Mesodermal cell (in vitro differentiated cells): ENCODE results near the gene CACHD1.

Source experiments
- H3K27ac ChIP-seq: 2 replicates; pipeline ENCODE4 v1.7.0; 2013; ENCODE audit warnings: mild to moderate bottlenecking, low read depth, low read length, moderate library complexity; ENCODE audit not compliant: severe bottlenecking
- H3K36me3 ChIP-seq: 2 replicates; pipeline ENCODE4 v1.7.1; 2013; ENCODE audit warnings: mild to moderate bottlenecking, low read length, moderate library complexity; ENCODE audit not compliant: control insufficient read depth, insufficient read depth
- H3K4me1 ChIP-seq: one replicate; pipeline ENCODE4 v1.7.1; 2013; ENCODE audit warnings: mild to moderate bottlenecking, low read length; ENCODE audit not compliant: insufficient read depth, control insufficient read depth, poor library complexity, severe bottlenecking
- H3K4me3 ChIP-seq: 2 replicates; pipeline ENCODE4 v1.7.0; 2013; ENCODE audit warnings: low read length, control low read depth, mild to moderate bottlenecking; ENCODE audit not compliant: insufficient read depth, poor library complexity, severe bottlenecking; ENCODE audit errors: extremely low read depth
- H3K9me3 ChIP-seq: 2 replicates; pipeline ENCODE4 v1.7.1; 2013; ENCODE audit warnings: mild to moderate bottlenecking, low read length, moderate library complexity; ENCODE audit not compliant: control insufficient read depth
- whole genome bisulfite sequencing, 2 experiments: methylation state at CpG; one replicate each; pipeline ENCODE4 v1.1.5; 2013; ENCODE audit warnings: missing lambda C conversion rate in 2 of 2; ENCODE audit not compliant: insufficient coverage in 2 of 2; 5-methylcytosine and 5-hydroxymethylcytosine counted together

Gene CACHD1

DNA sequence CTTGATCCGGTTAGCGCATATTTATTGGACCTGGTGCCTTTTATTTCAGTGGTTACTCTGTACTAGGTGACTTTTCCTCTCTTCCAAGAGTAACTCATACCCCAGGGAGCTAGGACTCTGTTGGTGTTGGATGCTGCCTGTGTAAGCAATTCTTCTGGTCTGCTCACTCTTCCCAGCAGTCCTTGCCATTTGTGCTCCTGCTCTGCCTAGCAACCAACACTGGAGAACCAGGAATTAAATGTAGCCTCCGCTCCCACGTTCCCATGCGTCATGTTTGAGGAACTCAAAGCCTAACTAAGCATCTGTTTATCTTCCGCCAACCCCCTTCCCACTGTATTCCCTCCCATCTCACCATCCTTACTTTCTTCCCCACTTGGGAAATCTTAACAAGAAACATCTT is 209.2 kb downstream of the CACHD1 start:
- WGBS, 2 experiments: 85 to 100% methylated on average over 4 of the region's 6 CpGs
- no peak overlapping the region for H3K27ac ChIP-seq
- H3K4me1 ChIP-seq: no peaks in the 10 kb centered on the region
- H3K9me3 ChIP-seq: no peaks in the 10 kb centered on the region
- H3K4me3 ChIP-seq: no peak overlapping the region
- H3K36me3 ChIP-seq: peaks cover 72% of the 10 kb centered on the region

DNA sequence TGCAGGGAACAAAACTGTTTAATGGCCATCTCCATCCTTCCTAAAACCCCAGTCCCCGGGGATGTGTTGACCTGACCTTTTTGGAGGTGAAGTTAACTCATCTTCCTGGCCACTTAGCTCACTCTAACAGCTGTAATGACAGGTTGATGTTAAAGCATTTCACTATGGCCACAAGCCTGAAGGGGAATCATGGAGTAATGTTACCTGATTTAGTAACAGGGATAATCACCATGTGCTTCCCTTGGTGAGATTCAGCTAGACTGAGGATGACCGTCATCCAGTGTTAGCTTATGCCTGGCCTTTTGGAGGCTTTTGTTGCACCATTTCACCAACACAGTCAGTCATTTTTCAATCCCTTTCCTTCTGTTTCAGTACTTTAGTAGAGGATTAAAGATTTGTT is 210.7 kb downstream of the CACHD1 start:
- peaks cover 83% of the 10 kb centered on the region for H3K36me3 ChIP-seq
- WGBS, 2 experiments: 83 to 100% methylated on average over 1 of the region's 2 CpGs

DNA sequence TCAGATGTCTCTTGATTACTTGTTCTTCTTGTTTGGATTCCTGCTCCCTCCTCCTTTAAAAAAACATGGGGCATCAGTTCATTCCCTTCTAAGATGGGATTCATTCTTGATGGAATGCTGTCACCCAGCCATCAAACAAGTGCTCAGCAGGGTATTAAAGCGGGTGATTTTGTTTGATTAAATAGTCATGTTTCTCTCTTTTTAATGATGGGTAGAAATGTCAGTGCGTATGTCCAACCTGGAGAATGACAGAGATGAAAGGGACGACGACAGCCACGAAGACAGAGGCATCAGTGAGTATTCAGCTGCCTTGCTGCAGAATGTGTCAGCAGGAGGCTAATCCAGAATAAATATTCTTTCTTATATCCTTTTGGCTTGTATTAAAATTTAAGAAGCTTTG is 211.1 kb downstream of the CACHD1 start:
- Histone ChIP-seq H3K9me3 (no peaks in the 10 kb centered on the region), H3K4me3 (no peak overlapping the region), H3K4me1 (no peaks in the 10 kb centered on the region), H3K36me3 (peaks cover 86% of the 10 kb centered on the region), H3K27ac (no peak overlapping the region)
- 98 to 100% methylated on average over 3 to 5 of the region's 5 CpGs for WGBS, 2 experiments

More for the DNA sequence above, 210.7 kb downstream of the CACHD1 start:
- Histone ChIP-seq H3K4me1 (no peaks in the 10 kb centered on the region), H3K27ac (no peak overlapping the region), H3K9me3 (no peaks in the 10 kb centered on the region), H3K4me3 (no peak overlapping the region)

DNA sequence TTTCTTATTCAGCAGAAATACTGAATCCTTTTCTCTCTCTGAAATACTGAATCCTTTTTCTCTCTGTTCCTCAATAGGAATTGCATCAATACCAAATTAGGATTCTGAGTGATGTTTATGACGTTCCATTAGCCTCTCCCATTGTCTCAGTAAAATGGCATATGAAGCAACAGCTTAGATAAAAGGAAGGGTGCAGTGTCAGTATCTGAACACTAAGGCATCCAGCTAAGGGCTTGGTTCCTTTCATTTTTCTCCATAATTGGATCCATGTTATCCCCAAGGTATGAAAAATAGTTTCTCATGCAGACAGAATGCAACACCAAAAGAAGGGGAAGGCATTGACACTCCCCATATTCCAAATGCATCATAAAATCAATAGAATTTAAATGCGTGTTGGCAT is 213.5 kb downstream of the CACHD1 start:
- no peak overlapping the region for H3K4me3 ChIP-seq
- H3K4me1 ChIP-seq: peaks cover 17% of the 10 kb centered on the region
- WGBS, 2 experiments: 100% methylated on average over 1 of the region's 2 CpGs; no CpG with 5 or more reads in 1 of the 2 experiments
- peaks cover 63% of the 10 kb centered on the region for H3K36me3 ChIP-seq
- H3K9me3 ChIP-seq: no peaks in the 10 kb centered on the region
- H3K27ac ChIP-seq: no peak overlapping the region

DNA sequence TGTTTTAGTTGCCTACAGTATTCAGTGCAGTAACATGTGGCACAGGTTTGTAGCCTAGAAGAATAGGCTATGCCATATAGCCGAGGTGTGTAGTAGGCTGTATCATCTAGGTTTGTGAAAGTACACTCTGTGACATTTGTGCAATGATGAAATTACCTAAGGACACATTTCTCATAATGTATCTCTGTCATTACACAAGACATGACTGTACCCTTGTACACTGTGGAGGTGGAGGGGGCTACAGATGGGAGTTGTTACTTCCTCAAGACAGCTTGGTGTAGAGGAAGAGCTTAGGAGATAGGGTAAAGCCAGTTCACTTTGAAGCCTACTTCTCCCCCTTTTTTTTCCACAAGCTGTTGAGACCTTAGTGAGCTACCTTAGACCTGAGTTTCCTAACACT is 215.3 kb downstream of the CACHD1 start:
- Histone ChIP-seq H3K4me3 (no peak overlapping the region), H3K9me3 (no peaks in the 10 kb centered on the region), H3K27ac (no peak overlapping the region), H3K4me1 (peaks cover 17% of the 10 kb centered on the region), H3K36me3 (peaks cover 60% of the 10 kb centered on the region)
- 83 to 100% methylated on average over 1 of the region's 1 CpG for WGBS, 2 experiments

DNA sequence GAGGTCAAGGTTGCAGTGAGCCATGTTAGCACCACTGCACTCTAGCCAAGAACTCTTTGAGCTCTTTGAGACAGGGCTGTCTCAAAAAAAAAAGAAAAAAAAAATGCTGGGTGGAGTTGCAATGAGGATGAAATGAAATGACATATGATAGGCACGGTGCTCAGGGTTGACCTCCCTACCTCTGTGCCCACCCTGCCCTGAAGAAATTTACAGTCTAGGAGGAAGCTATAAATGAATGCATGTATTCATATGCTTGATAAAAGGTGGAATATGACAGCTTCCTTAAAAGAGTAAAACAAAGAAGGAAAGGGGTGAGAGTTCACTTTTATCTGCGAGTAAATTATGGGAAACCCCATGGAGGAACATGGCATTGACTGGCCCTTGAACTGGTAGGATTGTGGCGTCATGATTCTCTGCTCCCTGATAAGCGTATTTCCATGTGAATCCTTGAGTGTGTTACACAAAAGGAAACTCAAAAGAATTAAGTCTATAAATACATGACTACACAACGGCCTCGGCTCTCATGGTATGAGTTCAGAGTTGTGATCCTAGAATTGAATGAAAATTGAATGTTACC is 215.9 kb downstream of the CACHD1 start:
- H3K4me1 ChIP-seq: peaks cover 19% of the 10 kb centered on the region
- 93 to 100% methylated on average over 2 of the region's 6 CpGs for WGBS, 2 experiments
- no peak overlapping the region for H3K4me3 ChIP-seq
- H3K9me3 ChIP-seq: no peaks in the 10 kb centered on the region
- peaks cover 57% of the 10 kb centered on the region for H3K36me3 ChIP-seq
- H3K27ac ChIP-seq: no peak overlapping the region

DNA sequence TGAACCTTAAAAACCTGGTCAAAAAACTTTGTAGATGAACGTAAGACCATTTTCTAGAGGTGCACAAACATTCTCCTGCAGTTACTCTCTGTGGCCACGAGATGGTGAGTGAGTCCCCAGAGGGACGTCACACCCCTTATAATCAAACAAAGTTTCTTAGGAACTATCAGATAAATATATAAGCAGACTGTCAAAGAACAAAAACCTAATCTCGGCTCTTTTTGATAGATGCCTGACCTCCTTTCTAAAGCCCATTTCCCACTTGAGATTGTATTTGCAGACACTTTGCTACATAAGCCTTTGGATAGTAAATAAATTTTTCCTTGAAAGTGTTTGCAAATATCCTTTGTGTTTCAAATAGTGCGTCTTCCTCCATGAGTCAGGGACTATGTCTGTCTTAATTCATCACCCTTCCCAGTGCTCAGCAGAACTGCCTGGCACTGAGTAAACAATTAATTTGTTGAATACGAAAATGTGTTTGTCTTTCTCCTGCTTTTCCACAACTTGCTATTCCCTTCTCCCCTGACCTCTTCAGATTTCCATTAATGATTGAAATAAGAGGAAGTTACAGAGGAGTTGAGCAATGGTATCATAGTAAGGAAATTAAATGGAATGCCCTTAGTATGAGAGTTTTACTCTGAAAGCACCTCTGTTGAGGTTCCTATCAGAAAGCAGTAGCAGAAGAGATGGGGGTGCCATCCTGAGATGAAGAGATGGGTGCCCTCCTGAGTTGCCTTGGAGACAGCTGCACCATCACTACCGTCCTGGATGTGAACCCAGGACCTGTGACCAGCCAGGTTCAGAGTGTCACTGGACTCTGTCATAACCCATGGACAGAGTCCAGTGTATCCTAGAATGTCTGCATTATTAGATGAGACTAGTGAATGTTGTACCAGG is 217.1 kb downstream of the CACHD1 start:
- Histone ChIP-seq H3K9me3 (no peaks in the 10 kb centered on the region), H3K4me3 (no peak overlapping the region), H3K27ac (no peak overlapping the region), H3K36me3 (peaks cover 48% of the 10 kb centered on the region), H3K4me1 (peaks cover 31% of the 10 kb centered on the region)
- WGBS, 2 experiments: 75 to 100% methylated on average over 1 to 5 of the region's 7 CpGs

DNA sequence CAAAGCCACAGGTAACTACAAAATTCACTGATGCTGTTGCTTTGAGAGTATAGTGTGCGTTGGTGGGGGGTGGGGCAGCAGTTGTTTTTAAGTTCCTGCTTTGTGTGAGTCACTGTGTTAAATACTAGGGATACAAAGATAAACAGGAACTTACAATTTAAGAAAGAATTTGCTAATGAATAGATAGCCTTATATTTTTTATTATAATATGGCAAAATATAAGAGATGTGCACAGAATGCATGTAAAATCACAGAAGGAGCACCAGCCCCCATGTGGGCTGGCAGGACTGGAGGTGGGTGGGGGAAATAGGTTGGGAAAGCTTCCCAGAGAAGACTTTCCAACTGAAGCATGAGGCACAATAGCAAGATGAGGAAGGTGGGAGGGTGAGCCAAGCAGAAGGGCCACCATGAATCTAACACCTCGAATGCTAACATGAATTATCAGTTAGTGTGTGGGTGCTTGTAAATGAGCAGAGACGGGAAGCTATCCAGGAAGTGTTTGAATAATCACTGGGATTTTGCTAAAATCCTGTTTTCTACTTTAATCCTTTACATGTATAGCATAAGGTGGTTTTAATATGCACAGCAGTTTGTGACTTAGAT is 217.9 kb downstream of the CACHD1 start:
- no peaks in the 10 kb centered on the region for H3K9me3 ChIP-seq
- H3K4me1 ChIP-seq: peaks cover 38% of the 10 kb centered on the region
- H3K27ac ChIP-seq: no peak overlapping the region
- H3K4me3 ChIP-seq: no peak overlapping the region
- WGBS, 2 experiments: 92 to 100% methylated on average over 1 to 2 of the region's 3 CpGs
- peaks cover 42% of the 10 kb centered on the region for H3K36me3 ChIP-seq

DNA sequence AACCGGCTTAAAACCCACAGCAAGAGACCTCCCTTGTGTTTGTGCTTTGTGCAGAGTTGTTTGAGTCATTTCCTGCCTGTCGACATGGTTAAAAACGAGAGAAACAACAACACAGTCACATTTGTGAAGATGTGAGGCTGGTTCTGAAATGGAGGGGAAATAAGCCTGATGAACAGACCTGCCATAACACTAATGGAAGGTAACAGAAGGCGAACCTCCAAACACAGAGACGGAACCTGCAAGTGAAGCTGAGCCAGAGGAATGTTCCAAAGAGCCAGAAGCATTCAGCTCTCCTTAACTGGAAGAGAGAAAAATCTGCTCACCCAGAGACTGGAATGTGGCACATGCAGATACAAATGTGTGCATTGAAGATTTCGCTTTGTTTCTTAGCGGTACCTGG is 221.7 kb downstream of the CACHD1 start:
- H3K36me3 ChIP-seq: peaks cover 32% of the 10 kb centered on the region
- peak overlapping the region; percentile 76 for H3K27ac ChIP-seq
- 80 to 89% methylated on average over 1 to 3 of the region's 7 CpGs for WGBS, 2 experiments
- peaks cover 34% of the 10 kb centered on the region for H3K4me1 ChIP-seq
- no peaks in the 10 kb centered on the region for H3K9me3 ChIP-seq
- H3K4me3 ChIP-seq: no peak overlapping the region

DNA sequence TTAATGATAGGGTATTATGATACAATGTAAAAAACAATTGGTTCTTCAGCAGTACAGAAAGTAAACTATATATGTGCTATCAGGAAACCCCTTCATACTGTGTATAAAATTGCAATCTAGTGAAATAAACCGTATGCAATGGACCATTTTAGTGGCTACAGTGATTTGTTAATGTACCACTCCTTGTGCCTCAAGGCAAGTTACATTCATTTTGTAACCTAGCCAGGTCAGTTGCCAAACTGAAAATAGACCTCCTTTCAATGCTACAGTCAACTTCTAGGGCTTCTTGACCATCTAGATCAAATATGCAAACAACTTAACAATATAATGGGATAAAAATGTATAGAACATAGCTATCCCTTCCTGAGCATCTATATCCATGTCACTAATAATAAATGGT is 223.0 kb downstream of the CACHD1 start:
- Histone ChIP-seq H3K9me3 (no peaks in the 10 kb centered on the region), H3K27ac (no peak overlapping the region), H3K4me1 (peaks cover 22% of the 10 kb centered on the region), H3K4me3 (no peak overlapping the region), H3K36me3 (peaks cover 32% of the 10 kb centered on the region)
- 0 to 17% methylated on average over 1 of the region's 1 CpG for WGBS, 2 experiments
